GM19324 (cell line): ENCODE data around the gene TTF2.
"Not testable (repeated sequence)": the region's sequence is repeated elsewhere in the genome, so short reads cannot be mapped to it uniquely, and the experiment has no call there.

Experiments
- ATAC-seq: cut with Tn5 transposase; IDR thresholded peaks from one replicate; pipeline ENCODE4 v1.9.1; 2021; ENCODE audit warnings: mild to moderate bottlenecking, moderate library complexity; ENCODE audit not compliant: unreplicated experiment, low FRiP score

Gene TTF2

DNA sequence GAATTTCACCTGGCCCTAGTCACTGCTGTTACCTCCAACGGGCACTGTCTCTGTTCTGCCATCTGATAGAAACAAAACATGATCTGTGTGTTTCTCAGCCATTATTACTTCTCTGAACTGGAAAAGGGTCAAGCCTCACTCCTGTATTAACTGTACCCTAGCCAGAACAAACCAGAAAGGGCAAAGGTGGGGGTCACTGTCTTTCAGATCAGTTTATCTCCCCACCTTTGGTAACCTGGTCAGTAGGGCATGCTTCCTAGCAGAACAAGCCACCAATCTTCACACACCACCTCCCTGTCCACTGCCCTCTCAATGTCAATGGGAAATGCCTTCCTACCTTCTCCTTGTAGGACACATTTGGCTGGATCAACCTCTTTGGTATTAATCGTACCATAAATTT is 57.6 kb downstream of the TTF2 start:
- no peak for ATAC-seq

DNA sequence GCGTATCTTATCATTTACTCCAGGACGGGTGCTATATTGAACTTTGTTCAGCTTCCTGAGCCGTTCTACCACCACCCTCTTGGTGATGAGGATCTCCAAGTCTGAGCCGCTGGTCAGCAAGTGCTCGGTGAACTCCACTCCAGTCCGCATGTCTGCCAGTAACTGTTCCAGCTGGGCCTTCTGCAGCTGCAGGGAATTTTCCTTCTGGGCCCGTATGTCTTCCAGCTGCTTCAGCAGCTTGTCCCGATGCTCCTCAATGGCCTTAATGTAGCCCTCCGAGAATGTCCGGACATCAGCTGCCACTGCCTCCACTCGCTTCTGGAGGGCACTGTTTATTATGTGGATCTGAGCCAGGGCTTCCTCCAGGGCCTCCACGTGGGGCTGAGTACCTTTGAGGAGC is 58.0 kb downstream of the TTF2 start:
- ATAC-seq: no peak

DNA sequence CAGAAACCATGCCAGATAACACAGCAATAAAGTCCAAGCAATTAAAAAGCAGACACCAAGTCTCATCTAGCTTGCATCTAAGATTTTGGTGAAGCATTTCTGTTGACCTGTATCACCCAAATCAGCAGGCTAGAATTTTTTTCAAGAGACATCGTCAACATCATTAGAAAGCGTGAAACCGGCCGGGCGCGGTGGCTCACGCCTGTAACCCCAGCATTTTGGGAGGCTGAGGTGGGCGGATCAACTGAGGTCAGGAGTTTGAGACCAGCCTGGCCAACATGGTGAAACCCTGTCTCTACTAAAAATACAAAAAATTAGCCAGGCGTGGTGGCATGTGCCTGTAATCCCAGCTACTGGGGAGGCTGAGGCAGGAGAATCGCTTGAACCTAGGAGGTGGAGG is 59.0 kb downstream of the TTF2 start:
- not testable (repeated sequence) for ATAC-seq

DNA sequence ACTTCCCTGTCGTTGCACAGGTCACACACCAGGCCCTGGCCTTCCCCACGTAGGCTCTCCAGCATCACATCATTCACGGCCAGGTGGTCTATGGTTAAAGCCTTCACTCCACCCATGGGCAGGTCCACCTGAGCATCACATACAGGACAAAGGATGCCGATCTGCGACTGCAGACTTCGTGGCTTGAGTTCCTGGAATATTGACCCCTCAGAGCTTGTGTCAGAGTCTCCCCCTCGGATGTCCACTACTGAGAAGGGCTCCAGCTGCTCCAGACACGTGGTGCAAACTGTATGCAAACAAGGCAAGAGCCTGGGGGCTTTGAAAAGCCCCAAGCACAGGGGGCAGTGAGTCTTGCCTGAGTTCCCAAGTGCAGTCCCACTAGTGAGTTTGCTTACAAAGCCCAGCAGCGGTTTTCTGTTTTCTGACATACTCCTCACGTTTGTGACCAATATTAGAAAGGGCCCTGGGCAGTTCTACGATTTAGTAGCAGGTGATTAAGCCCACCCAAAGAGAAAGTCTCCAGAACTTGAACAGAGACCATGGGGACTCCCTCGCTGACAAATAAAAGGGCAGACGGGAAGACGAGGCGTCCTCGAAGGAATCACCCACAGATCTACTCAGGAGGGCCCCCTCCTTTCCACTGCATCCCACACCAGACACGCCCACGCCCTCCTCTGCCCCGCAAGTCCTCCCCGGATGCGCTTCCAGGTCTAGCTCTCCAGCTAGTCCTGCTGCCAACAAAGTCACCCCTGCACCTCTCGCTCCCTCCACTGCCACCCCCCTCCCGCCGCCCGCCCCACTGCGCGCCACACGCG is 60.9 kb downstream of the TTF2 start:
- no peak for ATAC-seq

DNA sequence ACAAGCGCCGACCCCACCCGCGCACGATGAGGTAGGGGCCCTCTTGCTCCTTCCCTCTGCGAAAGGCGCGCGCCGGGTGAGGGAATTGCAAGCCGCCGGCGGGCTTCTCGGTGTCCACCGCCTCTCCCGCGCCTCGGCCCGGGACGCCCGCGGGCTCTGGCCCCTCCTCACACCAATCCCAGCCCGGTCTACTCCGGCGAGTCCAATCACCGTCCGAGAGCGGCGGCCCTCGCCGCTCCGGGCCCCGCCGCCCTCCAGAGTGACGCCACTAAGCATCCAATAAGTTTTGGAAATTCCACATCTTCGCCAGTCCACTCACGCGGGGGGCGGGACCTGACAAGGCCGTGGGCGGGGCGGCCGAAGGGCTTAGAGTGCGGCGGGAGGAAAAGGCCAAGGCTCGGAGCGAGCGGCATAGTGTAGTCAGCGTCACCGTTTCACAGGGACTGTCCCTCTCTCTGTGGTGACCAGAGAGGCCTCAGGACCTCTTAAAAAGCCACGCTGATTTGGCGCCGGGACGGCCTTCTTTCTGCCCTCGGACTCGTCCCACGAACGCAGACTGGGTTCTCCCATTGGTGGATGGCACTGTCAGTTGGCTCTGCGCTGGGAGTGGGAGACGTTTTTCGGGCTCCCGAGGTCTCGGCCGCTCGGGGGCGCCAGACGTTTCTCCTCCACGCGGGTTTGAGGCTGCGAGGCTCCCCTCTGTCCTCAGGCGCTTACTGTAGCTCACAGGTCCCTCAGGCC is 61.6 kb downstream of the TTF2 start, which contains the start of gene TRIM45:
TSS of gene TRIM45 (minus strand) at position 161 of the 741 bp plus-strand sequence. CDS start 548 bp downstream, outside the sequence.
- peak; percentile 92 for ATAC-seq

DNA sequence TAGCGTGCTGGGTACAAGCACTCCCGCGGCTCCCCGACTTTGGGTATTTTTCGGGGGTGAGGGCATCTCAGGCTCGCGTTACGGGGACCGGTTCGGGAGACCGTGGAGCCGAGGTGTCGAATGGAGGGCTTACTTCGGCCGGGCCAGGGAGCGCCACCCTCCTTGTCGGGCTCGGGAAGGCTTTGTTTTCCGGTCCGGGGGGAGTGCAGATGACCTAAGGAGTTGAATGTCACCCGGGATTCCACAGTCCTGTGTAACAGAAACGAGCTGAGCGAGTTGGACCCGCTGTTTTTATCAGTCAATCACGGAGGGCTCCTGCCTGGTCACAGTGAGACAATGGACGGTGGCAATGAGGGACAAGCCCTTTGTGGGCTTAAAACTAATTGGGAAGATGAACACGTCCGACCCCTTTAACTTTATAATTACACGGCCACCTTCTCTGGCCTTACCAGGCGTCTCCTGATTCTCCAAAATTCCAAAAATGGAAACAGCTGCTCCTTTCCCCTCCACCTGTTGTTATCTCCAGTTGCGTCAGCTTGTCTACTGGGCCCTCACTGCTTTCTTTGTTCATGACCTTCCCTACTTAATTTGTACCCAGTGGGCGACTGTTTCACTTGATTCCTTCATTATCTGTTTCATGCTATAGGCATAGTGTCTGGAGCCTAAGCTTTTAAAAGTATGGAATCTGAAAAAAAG is 62.4 kb downstream of the TTF2 start:
- ATAC-seq: no peak

DNA sequence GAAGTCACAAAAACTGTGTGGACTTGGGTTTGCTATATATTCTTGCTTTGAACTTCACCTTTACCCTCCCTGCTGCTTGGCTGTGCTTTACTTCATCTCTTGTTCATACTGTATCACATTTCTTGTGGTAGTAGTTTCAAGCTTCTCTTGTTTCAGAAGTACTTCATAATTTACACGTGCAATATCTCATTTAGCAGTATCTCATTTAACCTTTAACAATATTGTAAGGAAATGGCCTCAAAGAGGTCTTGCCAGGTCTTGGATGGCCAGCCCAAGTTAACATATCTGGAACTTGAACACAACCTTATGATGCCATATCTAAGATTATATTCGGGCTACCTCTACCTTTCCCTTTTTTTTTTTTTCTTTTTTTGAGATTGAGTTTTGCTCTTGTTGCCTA is 63.1 kb downstream of the TTF2 start:
- ATAC-seq: no peak

DNA sequence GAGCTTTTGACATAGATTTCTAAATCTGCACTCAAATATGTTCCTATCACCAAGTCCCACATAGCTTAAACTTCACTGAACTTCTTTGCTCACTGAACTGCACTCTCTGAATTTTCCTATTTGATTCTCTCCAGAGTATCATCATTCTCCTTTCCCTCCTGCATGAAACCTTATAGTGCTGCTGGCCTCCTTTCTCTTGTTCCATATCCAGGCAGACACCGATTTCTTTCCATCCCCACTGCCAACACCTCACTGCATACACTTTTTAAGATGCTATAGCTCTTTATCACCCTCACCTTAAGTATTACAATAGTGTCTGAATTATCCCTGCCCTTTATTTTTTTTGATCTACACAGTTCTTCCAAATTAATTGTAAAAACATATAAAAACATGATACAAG is 64.5 kb downstream of the TTF2 start:
- ATAC-seq: no peak

DNA sequence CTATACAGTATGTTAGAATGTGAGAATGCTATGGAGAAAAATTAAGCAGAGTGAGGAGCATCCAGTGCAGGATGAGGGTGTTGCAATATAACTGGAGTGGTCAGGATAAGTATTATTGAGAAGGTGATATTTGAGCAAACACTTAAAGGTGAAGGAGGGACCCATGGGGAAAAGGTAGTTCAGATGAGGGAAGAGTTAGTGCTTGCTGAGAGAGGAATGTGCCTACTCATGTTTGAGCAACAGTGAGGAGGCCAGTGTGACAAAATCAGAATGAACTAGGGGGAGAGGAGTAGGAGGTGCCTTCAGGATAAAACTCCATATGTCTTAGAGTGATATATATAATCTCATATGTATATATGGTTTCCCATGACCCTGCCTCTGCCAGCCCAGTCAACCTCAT is 67.7 kb downstream of the TTF2 start:
- no peak for ATAC-seq

DNA sequence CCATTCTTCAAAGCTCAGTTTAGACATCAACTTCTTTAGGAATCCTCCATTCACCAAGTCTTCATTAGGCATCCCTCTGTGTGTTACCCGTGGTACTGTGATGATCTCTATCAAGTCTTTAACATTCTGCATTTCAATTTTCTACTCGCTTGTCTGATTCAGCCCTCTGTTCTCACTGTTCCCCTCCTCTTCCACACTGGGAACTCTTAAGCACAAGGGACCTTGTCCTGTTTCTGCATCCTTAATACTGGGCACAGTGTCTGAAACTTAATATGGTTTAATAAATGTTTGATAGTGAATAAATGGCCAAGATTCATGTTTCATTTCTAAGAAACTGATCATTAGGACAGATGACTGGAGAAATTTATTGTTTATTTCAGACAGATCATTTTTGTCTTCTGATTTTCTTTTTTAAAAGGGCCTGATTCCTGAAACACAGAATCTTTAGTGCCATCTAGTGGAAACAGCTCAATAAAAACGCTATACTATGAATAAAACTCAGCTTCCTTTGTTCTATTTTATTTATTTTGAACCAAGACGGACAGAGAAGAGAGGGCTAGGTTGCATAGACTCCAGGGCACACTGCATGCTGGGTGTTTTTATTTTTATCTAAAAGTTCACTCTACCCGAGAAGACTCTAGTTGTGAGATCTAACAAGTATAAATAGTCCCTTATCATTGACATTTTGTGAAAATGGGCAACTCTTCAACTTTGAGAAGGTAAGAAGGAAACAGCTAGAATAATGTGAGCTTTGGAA is 68.4 kb downstream of the TTF2 start:
- no peak for ATAC-seq

DNA sequence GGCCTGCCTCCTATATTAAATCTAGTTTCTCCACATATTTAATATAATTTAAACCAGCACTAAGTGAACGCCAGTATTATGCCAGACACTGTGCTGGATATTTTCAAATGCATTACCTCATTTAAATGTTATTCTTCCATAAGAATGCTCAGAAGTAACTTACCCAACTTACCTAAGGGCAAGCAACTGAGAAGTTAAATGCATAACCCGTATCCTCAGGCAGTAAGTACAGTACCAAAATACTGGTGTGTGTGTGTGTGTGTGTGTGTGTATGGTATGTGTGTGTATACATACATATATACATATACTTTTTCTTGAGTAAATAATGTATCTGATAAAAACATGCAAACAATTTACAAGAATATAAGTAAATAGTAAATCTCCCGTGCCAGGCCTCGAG is 70.4 kb downstream of the TTF2 start:
- ATAC-seq: no peak

DNA sequence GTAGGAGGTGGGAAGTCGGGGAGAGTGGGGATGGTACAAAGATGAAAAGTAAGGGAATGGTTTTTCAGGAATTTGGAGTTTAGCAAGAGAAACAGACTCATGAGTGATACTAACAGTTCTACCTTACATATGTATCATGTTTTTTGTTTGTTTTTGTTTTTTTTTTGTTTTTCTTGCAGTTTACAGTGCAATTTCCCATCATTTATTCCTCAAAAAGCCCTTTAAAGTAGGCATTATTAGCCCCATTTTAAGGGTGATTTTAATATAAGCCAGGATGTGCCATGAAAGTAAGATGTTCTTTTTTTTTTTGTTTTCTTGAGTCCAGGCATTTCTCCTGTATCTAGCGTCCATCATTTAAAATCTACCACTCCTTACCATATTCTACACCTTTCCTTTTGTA is 75.2 kb downstream of the TTF2 start:
- ATAC-seq: no peak

DNA sequence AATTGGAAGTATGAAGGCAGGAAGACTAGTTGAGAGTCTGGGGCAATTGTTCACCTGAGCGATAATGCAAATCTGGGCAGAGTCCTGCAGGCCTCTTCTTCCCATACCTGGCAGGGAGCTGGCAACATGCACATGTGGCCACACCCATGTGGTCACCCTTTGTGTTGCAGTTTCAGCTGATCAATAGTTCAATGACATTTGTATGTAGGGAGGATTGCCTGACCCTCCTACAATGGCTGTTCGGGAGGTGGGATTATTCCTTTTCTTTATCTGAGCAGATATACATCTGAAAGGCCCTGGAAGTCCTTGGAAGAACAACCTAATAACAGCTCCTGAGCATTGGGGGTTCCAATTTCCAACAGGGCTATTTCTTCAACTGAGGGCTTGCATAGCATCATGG is 76.6 kb downstream of the TTF2 start:
- no peak for ATAC-seq

DNA sequence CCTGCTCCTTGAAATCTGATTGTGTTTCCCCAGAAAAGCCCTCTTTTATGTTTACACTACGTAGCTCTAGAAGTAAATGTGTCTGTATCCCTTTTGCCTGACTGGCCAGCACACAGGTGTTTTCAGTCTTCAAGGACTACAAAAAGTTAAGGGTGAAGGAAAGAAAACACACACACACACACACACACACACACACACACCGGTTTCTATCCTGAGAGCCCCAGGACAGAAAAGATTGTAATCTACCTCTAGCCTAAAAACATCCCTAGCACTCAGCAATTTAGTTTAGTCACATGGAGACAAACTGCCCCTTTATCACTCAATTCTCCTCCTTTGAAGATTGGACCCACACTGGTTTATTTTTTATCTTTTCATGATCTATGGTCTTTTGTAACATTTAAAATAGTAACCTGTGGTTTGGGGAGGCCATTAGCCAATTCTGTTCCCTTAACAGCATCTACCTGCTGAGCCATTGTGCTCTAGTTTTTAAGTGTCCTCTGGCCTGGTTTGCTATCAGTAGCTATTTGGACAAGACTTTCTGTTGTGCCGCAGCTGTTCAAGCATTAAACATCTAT is 77.2 kb downstream of the TTF2 start:
- no peak for ATAC-seq

DNA sequence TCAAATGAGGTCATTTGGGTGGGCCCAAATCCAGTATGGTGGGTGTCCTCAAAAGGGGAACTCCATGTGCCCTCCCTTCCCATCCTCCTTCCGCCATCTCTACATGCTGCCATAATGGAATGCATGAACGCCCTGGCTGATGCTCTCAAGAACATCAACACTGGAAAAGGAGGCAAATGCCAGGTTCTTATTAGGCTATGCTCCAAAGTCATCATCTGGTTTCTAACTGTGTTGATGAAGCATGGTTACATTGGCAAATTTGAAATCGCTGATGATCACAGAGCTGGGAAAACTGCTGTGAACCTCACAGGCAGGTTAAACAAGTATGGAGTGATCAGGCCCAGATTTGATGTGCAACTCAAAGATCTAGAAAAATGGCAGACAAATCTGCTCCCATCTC is 78.0 kb downstream of the TTF2 start:
- no peak for ATAC-seq

DNA sequence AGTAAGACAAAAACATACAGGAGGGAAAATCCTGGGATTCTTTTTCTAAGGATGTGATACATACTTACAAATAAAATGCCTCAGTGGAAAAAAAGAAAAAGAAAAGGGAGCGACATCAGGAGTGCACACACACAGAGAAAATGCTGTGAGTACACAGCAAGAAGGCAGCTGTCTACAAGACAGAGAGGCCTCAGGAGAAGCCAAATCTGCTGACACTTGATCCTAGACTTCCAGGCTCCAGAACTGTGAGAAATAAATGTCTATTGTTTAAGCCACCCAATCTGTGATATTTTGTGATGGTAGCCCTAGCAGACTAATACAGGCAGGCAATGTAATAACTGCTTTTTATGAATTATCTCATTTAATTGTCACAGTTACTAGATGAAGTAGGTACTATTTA is 78.4 kb downstream of the TTF2 start:
- no peak for ATAC-seq

DNA sequence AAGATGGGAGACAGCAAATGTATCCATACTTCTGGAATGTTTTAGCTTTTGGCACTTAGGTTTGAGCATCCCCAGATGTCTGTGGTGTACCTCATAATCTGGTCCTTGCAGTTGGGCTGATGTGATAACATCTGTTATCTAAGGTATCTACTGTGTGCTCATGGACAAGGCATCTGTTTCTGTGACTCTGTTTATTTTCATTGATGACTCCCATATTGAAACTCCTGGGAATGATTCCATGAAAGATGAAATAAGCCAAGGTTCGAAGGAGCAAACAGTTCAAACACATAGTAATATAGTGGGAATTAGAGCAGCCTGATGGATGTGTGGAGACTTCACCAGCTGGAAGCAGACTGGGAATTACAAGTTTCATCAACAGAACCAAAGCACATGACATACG is 82.1 kb downstream of the TTF2 start:
- no peak for ATAC-seq

DNA sequence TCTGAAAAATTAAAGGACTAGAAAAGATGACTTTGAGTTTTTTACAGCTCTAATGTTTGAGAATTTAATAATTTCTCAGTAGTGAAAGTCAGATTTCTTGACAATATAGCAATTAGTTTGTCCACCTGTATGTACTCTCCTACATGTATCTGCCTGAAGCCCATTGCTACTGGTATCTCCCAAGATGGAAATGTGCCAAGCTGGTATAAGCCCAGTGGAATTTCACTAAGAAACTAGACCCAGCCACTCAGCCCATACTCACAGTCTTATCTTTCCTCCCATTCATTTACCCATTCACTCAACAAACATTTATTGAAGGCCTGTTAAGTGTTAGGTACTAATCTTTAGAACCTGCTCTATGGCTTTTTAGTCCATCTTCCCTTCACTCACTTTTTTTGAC is 83.0 kb downstream of the TTF2 start:
- ATAC-seq: no peak

DNA sequence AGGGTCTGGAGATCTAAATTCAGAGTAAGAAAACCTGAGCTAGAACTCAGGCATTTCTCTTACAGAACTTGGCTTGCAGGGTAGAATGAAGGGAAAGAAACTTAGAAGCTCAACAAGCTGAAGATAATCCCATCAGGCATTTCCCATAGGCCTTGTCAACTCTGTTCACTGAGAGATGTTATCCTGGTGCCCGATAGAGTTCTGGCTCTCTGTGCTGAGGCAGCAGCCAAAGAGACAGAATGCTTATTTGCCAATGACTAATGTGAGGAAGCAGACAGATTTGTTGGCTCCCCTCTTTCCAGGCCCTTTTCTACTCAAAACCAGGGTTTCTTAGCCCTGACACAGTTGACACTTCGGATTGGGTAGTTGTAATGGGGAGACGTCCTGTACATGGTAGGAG is 83.7 kb downstream of the TTF2 start:
- ATAC-seq: no peak

DNA sequence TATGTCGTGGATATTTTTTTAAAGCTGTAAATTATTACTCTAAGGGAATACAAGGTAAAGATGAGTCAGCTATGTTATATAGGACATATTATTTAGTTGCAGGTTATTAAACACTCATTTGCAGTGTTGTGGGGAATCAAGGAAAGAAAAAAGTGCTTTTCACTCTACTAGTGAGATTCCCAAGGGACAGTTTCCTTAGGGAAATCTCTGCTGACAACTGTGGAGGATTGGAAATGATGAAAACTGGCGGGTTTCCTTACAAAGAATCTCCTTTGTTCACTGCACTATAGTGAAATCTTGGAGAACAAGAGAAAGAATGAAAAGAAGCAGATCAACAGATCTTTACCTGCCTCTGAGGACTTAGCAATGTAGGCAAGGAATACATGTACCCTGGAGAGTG is 85.9 kb downstream of the TTF2 start:
- no peak for ATAC-seq
